Hepatocyte (in vitro differentiated cells): ENCODE measurements around the gene ZYG11A. TPM values are rescaled to one million over a fixed set of nuclear protein-coding genes. Genes with fewer than 3 reads are reported as not detected.

Experiments
- DNase-seq: peaks from one replicate; pipeline ENCODE4 v3.0.0-alpha.2; 2016; ENCODE audit warnings: low spot score
- H2AFZ ChIP-seq: fragments of 200-600 bp; sonication (generic); 2 replicates; pipeline ENCODE4 v1.6.0; 2016; ENCODE audit warnings: antibody characterized with exemption, mild to moderate bottlenecking
- H3K27ac ChIP-seq: fragments of 200-600 bp; sonication (generic); 2 replicates; pipeline ENCODE4 v1.5.1; 2016; ENCODE audit warnings: mild to moderate bottlenecking
- H3K27me3 ChIP-seq: fragments of 200-600 bp; sonication (generic); 2 replicates; pipeline ENCODE4 v1.6.1; 2016
- H3K36me3 ChIP-seq: fragments of 200-600 bp; sonication (generic); replicated peaks from 2 replicates; pipeline ENCODE4 v1.5.1; 2016; ENCODE audit warnings: low read depth; ENCODE audit not compliant: insufficient read depth
- H3K4me1 ChIP-seq: fragments of 200-600 bp; sonication (generic); 2 replicates; pipeline ENCODE4 v1.5.1; 2016; ENCODE audit warnings: mild to moderate bottlenecking, moderate library complexity; ENCODE audit not compliant: insufficient read depth
- H3K4me2 ChIP-seq: fragments of 200-600 bp; sonication (generic); 2 replicates; pipeline ENCODE4 v1.6.0; 2016
- H3K4me3 ChIP-seq: fragments of 200-600 bp; sonication (generic); 2 replicates; pipeline ENCODE4 v1.5.1; 2016; ENCODE audit warnings: mild to moderate bottlenecking
- H3K79me2 ChIP-seq: fragments of 200-600 bp; sonication (generic); 2 replicates; pipeline ENCODE4 v1.6.0; 2017; ENCODE audit warnings: mild to moderate bottlenecking
- H3K9me2 ChIP-seq: fragments of 200-600 bp; sonication (generic); replicated peaks from 2 replicates; pipeline ENCODE4 v1.6.0; 2017; ENCODE audit warnings: mild to moderate bottlenecking; ENCODE audit not compliant: insufficient read depth
- H3K9me3 ChIP-seq: fragments of 200-600 bp; sonication (generic); 2 replicates; pipeline ENCODE4 v1.5.1; 2016; ENCODE audit warnings: low read depth, mild to moderate bottlenecking
- H4K20me1 ChIP-seq: fragments of 200-600 bp; sonication (generic); 2 replicates; pipeline ENCODE4 v1.6.0; 2016; ENCODE audit warnings: mild to moderate bottlenecking; ENCODE audit not compliant: insufficient read depth, poor library complexity, severe bottlenecking
- EZH2 ChIP-seq: fragments of 200-600 bp; sonication (generic); IDR thresholded peaks from 2 replicates; pipeline ENCODE4 v1.6.1; 2016; ENCODE audit warnings: antibody characterized with exemption, mild to moderate bottlenecking, borderline replicate concordance
- EZH2phosphoT487 ChIP-seq: fragments of 200-600 bp; sonication (generic); IDR thresholded peaks from one replicate; pipeline ENCODE4 v1.6.1; 2018; ENCODE audit warnings: antibody characterized with exemption, mild to moderate bottlenecking, low read depth, moderate library complexity; ENCODE audit not compliant: unreplicated experiment, severe bottlenecking
- WGBS: methylation state at CpG from one replicate; pipeline ENCODE4 v1.1.6; 2016; ENCODE audit warnings: low lambda C conversion rate; ENCODE audit errors: missing lambda C conversion rate; 5-methylcytosine and 5-hydroxymethylcytosine counted together
- polyA plus RNA-seq: library from polyadenylated mRNA; unstranded; fragments of >200 nt; fragmentation: Nextera tagmentation; extraction: Ambion mirVana; gene quantifications from 2 replicates; pipeline ENCODE4 v1.2.1, GENCODE V29; 2016
- total RNA-seq: library from RNA; depleted of rRNA; stranded (reverse); fragments of >200 nt; gene quantifications from 2 replicates; pipeline ENCODE4 v1.2.3, GENCODE V29; 2014
- TF ChIP-seq, protein P1 (sequence below): fragments of 200-600 bp; sonication (generic); IDR thresholded peaks from 2 replicates; pipeline ENCODE4 v1.5.1; 2016; ENCODE audit warnings: antibody characterized with exemption, mild to moderate bottlenecking; ENCODE audit not compliant: poor library complexity

The ZYG11A gene
- total and polyA plus RNA-seq, 2 experiments from 2014 or later = 0.40 to 1.8 TPM

DNA sequence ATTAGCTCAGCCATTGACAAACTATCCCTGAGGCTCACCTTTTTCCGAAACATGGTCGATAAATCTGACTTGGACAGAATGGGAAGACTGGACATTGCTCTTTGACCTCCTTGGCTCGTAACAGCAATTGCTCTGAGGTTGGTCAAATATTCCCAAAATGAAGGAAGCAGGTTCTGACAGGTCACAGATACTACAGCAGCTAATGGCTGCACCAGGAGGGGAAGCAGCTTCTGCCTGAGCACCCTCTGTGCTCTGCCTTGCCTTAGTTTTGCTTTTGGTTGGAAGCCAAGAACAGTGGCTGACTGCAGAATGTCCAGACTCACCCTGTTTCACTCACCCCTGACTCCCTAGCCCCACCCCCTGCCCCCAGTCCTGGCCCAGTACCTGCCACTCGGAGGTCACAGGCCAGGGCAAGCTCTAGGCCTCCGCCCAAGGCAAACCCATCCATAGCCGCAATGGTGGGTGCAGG is 63.6 kb downstream of the ZYG11A start:
- no peaks in the 10 kb centered on the region for H3K27me3 ChIP-seq
- 76% methylated on average over 6 of the region's 6 CpGs for WGBS
- DNase-seq = no peak
- TF ChIP-seq EZH2phosphoT487 (no peak), EZH2 (no peak)
- TF ChIP-seq, protein P1, sequence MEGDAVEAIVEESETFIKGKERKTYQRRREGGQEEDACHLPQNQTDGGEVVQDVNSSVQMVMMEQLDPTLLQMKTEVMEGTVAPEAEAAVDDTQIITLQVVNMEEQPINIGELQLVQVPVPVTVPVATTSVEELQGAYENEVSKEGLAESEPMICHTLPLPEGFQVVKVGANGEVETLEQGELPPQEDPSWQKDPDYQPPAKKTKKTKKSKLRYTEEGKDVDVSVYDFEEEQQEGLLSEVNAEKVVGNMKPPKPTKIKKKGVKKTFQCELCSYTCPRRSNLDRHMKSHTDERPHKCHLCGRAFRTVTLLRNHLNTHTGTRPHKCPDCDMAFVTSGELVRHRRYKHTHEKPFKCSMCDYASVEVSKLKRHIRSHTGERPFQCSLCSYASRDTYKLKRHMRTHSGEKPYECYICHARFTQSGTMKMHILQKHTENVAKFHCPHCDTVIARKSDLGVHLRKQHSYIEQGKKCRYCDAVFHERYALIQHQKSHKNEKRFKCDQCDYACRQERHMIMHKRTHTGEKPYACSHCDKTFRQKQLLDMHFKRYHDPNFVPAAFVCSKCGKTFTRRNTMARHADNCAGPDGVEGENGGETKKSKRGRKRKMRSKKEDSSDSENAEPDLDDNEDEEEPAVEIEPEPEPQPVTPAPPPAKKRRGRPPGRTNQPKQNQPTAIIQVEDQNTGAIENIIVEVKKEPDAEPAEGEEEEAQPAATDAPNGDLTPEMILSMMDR = no peak
- H3K4me2 ChIP-seq = no peak overlapping the region
- no peaks in the 10 kb centered on the region for H3K9me3 ChIP-seq
- H3K4me1 ChIP-seq = peaks cover 7% of the 10 kb centered on the region
- no peaks in the 10 kb centered on the region for H3K36me3 ChIP-seq
- H3K9me2 ChIP-seq = no peaks in the 10 kb centered on the region
- no peak overlapping the region for H2AFZ ChIP-seq
- H3K79me2 ChIP-seq = no peaks in the 10 kb centered on the region
- no peaks in the 10 kb centered on the region for H4K20me1 ChIP-seq
- no peak overlapping the region for H3K4me3 ChIP-seq
- no peak overlapping the region for H3K27ac ChIP-seq

GRCh38 chr1:52907068-52907811 is 64.7 kb downstream of the ZYG11A start:
- Histone ChIP-seq H3K4me3 (no peak overlapping the region), H3K9me3 (no peaks in the 10 kb centered on the region), H3K4me1 (peaks cover 7% of the 10 kb centered on the region), H3K36me3 (no peaks in the 10 kb centered on the region), H3K27me3 (no peaks in the 10 kb centered on the region), H3K9me2 (no peaks in the 10 kb centered on the region), H4K20me1 (no peaks in the 10 kb centered on the region), H2AFZ (no peak overlapping the region), H3K4me2 (no peak overlapping the region), H3K79me2 (no peaks in the 10 kb centered on the region), H3K27ac (no peak overlapping the region)
- TF ChIP-seq, protein P1 = no peak
- TF ChIP-seq EZH2 = no peak
- TF ChIP-seq EZH2phosphoT487 = no peak
- no peak for DNase-seq
- 63% methylated on average over 7 of the region's 9 CpGs for WGBS

GRCh38 chr1:52907812-52908153 is 65.2 kb downstream of the ZYG11A start:
- H3K27ac ChIP-seq = no peak overlapping the region
- no peaks in the 10 kb centered on the region for H3K9me3 ChIP-seq
- no peak overlapping the region for H3K4me2 ChIP-seq
- H3K36me3 ChIP-seq = no peaks in the 10 kb centered on the region
- TF ChIP-seq EZH2 (no peak), EZH2phosphoT487 (no peak)
- TF ChIP-seq, protein P1 = no peak
- H2AFZ ChIP-seq = no peak overlapping the region
- H3K79me2 ChIP-seq = no peaks in the 10 kb centered on the region
- H4K20me1 ChIP-seq = no peaks in the 10 kb centered on the region
- WGBS = 79% methylated on average over 10 of the region's 10 CpGs
- no peaks in the 10 kb centered on the region for H3K27me3 ChIP-seq
- no peak overlapping the region for H3K4me3 ChIP-seq
- no peaks in the 10 kb centered on the region for H3K9me2 ChIP-seq
- peaks cover 7% of the 10 kb centered on the region for H3K4me1 ChIP-seq
- DNase-seq = no peak
